GM23338 (cell line): Measurements from ENCODE around the gene RAD51AP1.

Experiments used
- CREB1 ChIP-seq: fragments of 250-450 bp; sonication (Bioruptor Pico); IDR thresholded peaks from 2 replicates; pipeline ENCODE4 v1.5.0; 2020; ENCODE audit warnings: low read depth, mild to moderate bottlenecking, moderate library complexity
- EZH2 ChIP-seq: fragments of 200-600 bp; sonication (generic); IDR thresholded peaks from one replicate; pipeline ENCODE4 v1.8.0; 2017; ENCODE audit warnings: antibody characterized with exemption, mild to moderate bottlenecking, low read depth; ENCODE audit not compliant: unreplicated experiment
- EZH2phosphoT487 ChIP-seq: fragments of 200-600 bp; sonication (generic); IDR thresholded peaks from one replicate; pipeline ENCODE4 v1.8.1; 2018; ENCODE audit warnings: antibody characterized with exemption; ENCODE audit not compliant: unreplicated experiment
- JUNB ChIP-seq: IDR thresholded peaks from one replicate; pipeline ENCODE4 v1.6.1; 2016; ENCODE audit warnings: antibody characterized with exemption; ENCODE audit not compliant: unreplicated experiment
- NANOG ChIP-seq: IDR thresholded peaks from 2 replicates; pipeline ENCODE4 v1.6.1; 2016; ENCODE audit warnings: antibody characterized with exemption, borderline replicate concordance
- POLR2AphosphoS5 ChIP-seq: IDR thresholded peaks from 2 replicates; pipeline ENCODE4 v1.6.1; 2016; ENCODE audit warnings: antibody characterized with exemption, low read depth
- STAT1 ChIP-seq: IDR thresholded peaks from one replicate; pipeline ENCODE4 v1.6.1; 2016; ENCODE audit warnings: antibody characterized with exemption; ENCODE audit not compliant: unreplicated experiment
- ZNF114 ChIP-seq: fragments of 250-450 bp; sonication (Bioruptor Pico); IDR thresholded peaks from 2 replicates; pipeline ENCODE4 v1.5.0; 2020; ENCODE audit warnings: mild to moderate bottlenecking, moderate library complexity
- ZNF331 ChIP-seq: fragments of 250-450 bp; sonication (Bioruptor Pico); IDR thresholded peaks from 2 replicates; pipeline ENCODE4 v1.5.0; 2020; ENCODE audit warnings: low read depth, mild to moderate bottlenecking, moderate library complexity
- TF ChIP-seq, protein P1 (sequence below), 2 experiments: fragments of 200-600 bp in 1 of 2; sonication (generic) in 1 of 2; conservative IDR thresholded peaks; 2 replicates each; pipeline versions ENCODE4 v1.5.1 to v1.6.1; 2016 to 2017; ENCODE audit warnings: antibody characterized with exemption in 2 of 2, low read depth in 2 of 2, mild to moderate bottlenecking in 2 of 2, moderate library complexity in 1 of 2
- TF ChIP-seq, protein P2 (sequence below): IDR thresholded peaks from one replicate; pipeline ENCODE4 v1.6.1; 2018; ENCODE audit warnings: antibody characterized with exemption; ENCODE audit not compliant: unreplicated experiment
- TF ChIP-seq, protein P3 (sequence below): IDR thresholded peaks from 2 replicates; pipeline ENCODE4 v1.6.1; 2016; ENCODE audit warnings: antibody characterized with exemption

DNA sequence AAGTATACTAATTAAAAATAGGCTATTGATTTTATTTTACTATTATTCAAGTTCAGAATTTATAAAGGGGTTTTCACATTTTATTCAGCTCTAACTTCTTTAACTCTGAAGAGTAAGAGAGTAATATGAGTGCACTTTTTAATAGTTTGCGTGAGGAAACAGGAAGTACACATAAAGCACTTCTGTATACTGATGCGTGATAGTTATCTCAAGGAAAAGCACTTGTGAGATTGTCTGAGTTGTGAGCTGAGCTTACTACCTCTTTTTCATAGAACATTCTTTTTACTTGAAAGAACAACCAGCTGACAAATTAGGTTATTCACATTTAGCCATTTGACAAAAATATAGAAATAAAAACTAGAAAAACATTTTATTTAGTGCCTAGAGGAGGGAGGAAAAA, 1.9 kb downstream of the RAD51AP1 start:
- TF ChIP-seq, protein P1, sequence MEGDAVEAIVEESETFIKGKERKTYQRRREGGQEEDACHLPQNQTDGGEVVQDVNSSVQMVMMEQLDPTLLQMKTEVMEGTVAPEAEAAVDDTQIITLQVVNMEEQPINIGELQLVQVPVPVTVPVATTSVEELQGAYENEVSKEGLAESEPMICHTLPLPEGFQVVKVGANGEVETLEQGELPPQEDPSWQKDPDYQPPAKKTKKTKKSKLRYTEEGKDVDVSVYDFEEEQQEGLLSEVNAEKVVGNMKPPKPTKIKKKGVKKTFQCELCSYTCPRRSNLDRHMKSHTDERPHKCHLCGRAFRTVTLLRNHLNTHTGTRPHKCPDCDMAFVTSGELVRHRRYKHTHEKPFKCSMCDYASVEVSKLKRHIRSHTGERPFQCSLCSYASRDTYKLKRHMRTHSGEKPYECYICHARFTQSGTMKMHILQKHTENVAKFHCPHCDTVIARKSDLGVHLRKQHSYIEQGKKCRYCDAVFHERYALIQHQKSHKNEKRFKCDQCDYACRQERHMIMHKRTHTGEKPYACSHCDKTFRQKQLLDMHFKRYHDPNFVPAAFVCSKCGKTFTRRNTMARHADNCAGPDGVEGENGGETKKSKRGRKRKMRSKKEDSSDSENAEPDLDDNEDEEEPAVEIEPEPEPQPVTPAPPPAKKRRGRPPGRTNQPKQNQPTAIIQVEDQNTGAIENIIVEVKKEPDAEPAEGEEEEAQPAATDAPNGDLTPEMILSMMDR (conservative IDR thresholded peaks at IDR 0.05; ENCODE audit: low read depth in 2 of 2): no peak
- no peak for TF ChIP-seq EZH2
- no peak for TF ChIP-seq EZH2phosphoT487
- no peak for TF ChIP-seq POLR2AphosphoS5
- TF ChIP-seq, protein P2, sequence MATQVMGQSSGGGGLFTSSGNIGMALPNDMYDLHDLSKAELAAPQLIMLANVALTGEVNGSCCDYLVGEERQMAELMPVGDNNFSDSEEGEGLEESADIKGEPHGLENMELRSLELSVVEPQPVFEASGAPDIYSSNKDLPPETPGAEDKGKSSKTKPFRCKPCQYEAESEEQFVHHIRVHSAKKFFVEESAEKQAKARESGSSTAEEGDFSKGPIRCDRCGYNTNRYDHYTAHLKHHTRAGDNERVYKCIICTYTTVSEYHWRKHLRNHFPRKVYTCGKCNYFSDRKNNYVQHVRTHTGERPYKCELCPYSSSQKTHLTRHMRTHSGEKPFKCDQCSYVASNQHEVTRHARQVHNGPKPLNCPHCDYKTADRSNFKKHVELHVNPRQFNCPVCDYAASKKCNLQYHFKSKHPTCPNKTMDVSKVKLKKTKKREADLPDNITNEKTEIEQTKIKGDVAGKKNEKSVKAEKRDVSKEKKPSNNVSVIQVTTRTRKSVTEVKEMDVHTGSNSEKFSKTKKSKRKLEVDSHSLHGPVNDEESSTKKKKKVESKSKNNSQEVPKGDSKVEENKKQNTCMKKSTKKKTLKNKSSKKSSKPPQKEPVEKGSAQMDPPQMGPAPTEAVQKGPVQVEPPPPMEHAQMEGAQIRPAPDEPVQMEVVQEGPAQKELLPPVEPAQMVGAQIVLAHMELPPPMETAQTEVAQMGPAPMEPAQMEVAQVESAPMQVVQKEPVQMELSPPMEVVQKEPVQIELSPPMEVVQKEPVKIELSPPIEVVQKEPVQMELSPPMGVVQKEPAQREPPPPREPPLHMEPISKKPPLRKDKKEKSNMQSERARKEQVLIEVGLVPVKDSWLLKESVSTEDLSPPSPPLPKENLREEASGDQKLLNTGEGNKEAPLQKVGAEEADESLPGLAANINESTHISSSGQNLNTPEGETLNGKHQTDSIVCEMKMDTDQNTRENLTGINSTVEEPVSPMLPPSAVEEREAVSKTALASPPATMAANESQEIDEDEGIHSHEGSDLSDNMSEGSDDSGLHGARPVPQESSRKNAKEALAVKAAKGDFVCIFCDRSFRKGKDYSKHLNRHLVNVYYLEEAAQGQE: no peak
- TF ChIP-seq, protein P3, sequence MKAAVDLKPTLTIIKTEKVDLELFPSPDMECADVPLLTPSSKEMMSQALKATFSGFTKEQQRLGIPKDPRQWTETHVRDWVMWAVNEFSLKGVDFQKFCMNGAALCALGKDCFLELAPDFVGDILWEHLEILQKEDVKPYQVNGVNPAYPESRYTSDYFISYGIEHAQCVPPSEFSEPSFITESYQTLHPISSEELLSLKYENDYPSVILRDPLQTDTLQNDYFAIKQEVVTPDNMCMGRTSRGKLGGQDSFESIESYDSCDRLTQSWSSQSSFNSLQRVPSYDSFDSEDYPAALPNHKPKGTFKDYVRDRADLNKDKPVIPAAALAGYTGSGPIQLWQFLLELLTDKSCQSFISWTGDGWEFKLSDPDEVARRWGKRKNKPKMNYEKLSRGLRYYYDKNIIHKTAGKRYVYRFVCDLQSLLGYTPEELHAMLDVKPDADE: no peak
- TF ChIP-seq JUNB: no peak
- no peak for TF ChIP-seq STAT1
- TF ChIP-seq CREB1 (CRISPR knock-in tag): no peak
- TF ChIP-seq NANOG: no peak
- no peak for TF ChIP-seq ZNF331 (CRISPR knock-in tag)
- TF ChIP-seq ZNF114 (CRISPR knock-in tag): no peak
